ENCODE measurements around the gene SMAD6. TPM values are rescaled to one million over a fixed set of nuclear protein-coding genes. Genes with fewer than 3 reads are reported as not detected.

SMAD6 gene
- total RNA-seq, 2 donors from 2014 or later = 9.4 to 22.0 TPM

GRCh38 chr15:66739287-66739686 lies 37.3 kb downstream of the SMAD6 start:
- intact Hi-C loops (cut with DNase I) = no loop called here
- H3K27ac ChIP-seq = no peak overlapping the region
- H3K4me3 ChIP-seq = no peak overlapping the region
- TF ChIP-seq, protein P1, sequence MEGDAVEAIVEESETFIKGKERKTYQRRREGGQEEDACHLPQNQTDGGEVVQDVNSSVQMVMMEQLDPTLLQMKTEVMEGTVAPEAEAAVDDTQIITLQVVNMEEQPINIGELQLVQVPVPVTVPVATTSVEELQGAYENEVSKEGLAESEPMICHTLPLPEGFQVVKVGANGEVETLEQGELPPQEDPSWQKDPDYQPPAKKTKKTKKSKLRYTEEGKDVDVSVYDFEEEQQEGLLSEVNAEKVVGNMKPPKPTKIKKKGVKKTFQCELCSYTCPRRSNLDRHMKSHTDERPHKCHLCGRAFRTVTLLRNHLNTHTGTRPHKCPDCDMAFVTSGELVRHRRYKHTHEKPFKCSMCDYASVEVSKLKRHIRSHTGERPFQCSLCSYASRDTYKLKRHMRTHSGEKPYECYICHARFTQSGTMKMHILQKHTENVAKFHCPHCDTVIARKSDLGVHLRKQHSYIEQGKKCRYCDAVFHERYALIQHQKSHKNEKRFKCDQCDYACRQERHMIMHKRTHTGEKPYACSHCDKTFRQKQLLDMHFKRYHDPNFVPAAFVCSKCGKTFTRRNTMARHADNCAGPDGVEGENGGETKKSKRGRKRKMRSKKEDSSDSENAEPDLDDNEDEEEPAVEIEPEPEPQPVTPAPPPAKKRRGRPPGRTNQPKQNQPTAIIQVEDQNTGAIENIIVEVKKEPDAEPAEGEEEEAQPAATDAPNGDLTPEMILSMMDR (IDR thresholded peaks at IDR 0.05) = no peak
- H3K9ac ChIP-seq (ENCODE audit: low read depth in 2 of 2, low read length in 2 of 2) = no peak overlapping the region
- no peaks in the 10 kb centered on the region for H3K36me3 ChIP-seq
- DNase-seq = no peak
- no peaks in the 10 kb centered on the region for H3K27me3 ChIP-seq
- no peaks in the 10 kb centered on the region for H3K4me1 ChIP-seq
- no peaks in the 10 kb centered on the region for H3K9me3 ChIP-seq

GRCh38 chr15:66740802-66741201 lies 38.8 kb downstream of the SMAD6 start:
- Histone ChIP-seq H3K9me3 (no peaks in the 10 kb centered on the region), H3K9ac (ENCODE audit: low read depth in 2 of 2, low read length in 2 of 2) (no peak overlapping the region), H3K27me3 (no peaks in the 10 kb centered on the region), H3K27ac (no peak overlapping the region), H3K36me3 (no peaks in the 10 kb centered on the region), H3K4me1 (no peaks in the 10 kb centered on the region), H3K4me3 (no peak overlapping the region)
- peak; percentile 70 for DNase-seq
- intact Hi-C loops (cut with DNase I) = no loop called here
- TF ChIP-seq, protein P1 (IDR thresholded peaks at IDR 0.05) = no peak

DNA sequence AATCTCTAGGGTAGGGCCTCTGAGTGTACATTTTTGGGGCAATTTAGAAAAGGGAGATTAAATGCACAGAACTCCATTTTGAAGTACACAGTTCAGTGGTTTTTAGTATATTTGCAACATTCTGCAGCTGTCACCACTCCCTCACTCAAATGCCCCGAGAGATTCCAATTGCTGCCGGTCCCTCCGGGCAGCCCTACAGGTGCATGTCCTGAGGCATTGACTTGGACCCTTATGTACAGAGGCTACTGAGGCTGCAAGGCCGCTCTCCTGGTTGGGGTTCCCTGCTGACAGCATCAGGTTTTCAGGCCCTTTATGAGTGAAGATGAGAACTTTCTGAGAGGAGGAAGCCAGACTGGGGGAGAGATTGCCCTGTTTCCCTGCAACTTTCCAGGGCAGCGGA lies 39.6 kb downstream of the SMAD6 start:
- no peak overlapping the region for H3K27ac ChIP-seq
- no peaks in the 10 kb centered on the region for H3K36me3 ChIP-seq
- no peak overlapping the region for H3K4me3 ChIP-seq
- H3K9ac ChIP-seq (ENCODE audit: low read depth in 2 of 2, low read length in 2 of 2) = no peak overlapping the region
- no peak for DNase-seq
- no peaks in the 10 kb centered on the region for H3K9me3 ChIP-seq
- intact Hi-C loops (cut with DNase I) = no loop called here
- no peaks in the 10 kb centered on the region for H3K27me3 ChIP-seq
- TF ChIP-seq, protein P1 (IDR thresholded peaks at IDR 0.05) = no peak
- no peaks in the 10 kb centered on the region for H3K4me1 ChIP-seq

DNA sequence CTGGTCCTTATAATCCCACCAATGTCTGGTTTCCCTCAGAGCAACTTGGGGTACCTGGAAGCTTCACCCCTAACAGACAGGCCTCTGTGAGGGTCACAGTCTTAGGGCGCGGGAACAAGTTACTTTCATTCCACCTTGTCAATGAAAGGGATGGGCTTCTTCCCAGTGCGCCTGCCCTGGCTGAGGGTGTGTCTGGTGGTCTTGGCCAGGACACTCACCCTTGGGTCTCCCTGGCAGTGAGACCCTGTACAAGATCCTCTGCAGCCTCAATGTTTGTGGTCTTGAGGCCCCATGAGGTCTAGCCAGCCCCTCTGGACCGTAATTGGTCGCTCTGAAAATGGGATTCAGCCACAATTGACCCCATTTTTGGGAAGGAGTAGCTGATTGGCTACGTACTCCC lies 40.2 kb downstream of the SMAD6 start:
- no peak overlapping the region for H3K9ac ChIP-seq (ENCODE audit: low read depth in 2 of 2, low read length in 2 of 2)
- H3K9me3 ChIP-seq = no peaks in the 10 kb centered on the region
- H3K27ac ChIP-seq = no peak overlapping the region
- H3K4me1 ChIP-seq = no peaks in the 10 kb centered on the region
- TF ChIP-seq, protein P1 (IDR thresholded peaks at IDR 0.05) = no peak
- no peaks in the 10 kb centered on the region for H3K27me3 ChIP-seq
- no peak for DNase-seq
- H3K4me3 ChIP-seq = no peak overlapping the region
- intact Hi-C loops (cut with DNase I) = no loop called here
- H3K36me3 ChIP-seq = no peaks in the 10 kb centered on the region

DNA sequence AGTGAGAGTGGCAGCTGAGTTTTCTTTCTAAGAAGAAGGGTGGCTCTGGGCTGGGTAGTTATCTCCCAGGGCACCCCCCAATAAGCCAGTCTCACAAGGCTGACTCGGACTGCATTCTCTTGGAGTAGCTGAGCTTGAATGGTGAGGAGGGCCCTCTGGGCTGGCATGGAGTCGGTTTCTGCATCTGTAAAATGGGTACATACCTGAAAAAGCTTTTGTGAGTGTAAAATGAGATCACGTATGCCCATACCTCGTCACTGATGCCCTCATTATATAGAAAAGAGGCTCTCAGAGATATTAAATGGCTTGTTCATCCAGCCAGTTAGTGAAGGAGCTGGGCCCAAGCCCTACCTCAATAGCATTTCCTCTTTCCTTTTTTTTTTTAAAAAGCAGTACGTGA lies 41.2 kb downstream of the SMAD6 start:
- no peak overlapping the region for H3K9ac ChIP-seq (ENCODE audit: low read depth in 2 of 2, low read length in 2 of 2)
- H3K4me1 ChIP-seq = no peaks in the 10 kb centered on the region
- TF ChIP-seq, protein P1 (IDR thresholded peaks at IDR 0.05) = no peak
- no peaks in the 10 kb centered on the region for H3K36me3 ChIP-seq
- H3K27ac ChIP-seq = no peak overlapping the region
- intact Hi-C loops (cut with DNase I) = no loop called here
- no peak overlapping the region for H3K4me3 ChIP-seq
- no peaks in the 10 kb centered on the region for H3K27me3 ChIP-seq
- H3K9me3 ChIP-seq = no peaks in the 10 kb centered on the region
- DNase-seq = no peak

Data from colonic mucosa (tissue), 4 donors.